Activated gamma-delta T cell treated with Interleukin-2 at 50 U/mL for 16 hours (primary cell): ENCODE measurements around the gene PDZRN4.

Experiments used
- DNase-seq: peaks from one replicate; pipeline ENCODE4 v3.0.0-alpha.2; 2020

Gene PDZRN4

DNA sequence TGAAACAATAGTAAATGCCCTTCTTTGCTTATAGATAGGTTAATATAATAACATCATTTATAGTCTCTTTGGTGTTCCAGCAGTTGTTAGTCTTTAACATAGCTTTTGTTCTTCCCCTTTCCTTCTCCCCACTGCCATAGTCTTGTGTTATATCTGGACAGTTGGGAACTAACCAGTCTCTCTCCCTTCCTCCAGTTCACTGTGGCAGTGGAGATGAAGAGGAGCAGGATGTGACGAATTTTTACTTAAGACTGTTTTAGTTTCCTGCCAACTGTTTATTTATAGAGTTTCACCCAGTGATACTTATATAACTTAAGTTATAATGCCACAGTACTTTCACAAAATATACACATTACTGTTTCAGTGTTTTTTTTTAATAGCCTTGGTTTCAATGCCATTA lies 277.4 kb downstream of the PDZRN4 start:
- DNase-seq = no peak

DNA sequence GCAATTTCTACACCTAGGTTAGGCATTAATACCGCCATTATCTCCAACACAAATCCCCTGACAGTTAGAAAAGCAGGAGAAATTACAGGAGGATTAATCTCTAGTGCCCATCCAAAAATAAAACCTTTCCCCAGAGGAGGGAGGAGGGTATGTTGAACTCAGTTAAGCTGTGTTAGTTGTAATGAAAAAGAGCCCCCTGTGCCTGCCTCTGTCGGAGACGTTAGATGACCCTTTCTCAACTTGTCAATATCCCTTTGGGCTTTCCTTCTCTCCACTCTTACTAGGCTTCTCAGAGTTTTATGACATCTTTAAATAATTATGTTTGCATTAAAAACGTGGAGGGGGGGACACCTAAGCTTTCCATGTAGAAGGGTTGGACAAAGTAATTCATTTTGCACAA lies 278.2 kb downstream of the PDZRN4 start:
- DNase-seq = no peak

- DNase-seq = no peak
These were observed 278.7 kb downstream of the PDZRN4 start for GRCh38 chr12:41466802-41467201.

GRCh38 chr12:41467591-41468325 lies 279.6 kb downstream of the PDZRN4 start:
- DNase-seq = no peak

DNA sequence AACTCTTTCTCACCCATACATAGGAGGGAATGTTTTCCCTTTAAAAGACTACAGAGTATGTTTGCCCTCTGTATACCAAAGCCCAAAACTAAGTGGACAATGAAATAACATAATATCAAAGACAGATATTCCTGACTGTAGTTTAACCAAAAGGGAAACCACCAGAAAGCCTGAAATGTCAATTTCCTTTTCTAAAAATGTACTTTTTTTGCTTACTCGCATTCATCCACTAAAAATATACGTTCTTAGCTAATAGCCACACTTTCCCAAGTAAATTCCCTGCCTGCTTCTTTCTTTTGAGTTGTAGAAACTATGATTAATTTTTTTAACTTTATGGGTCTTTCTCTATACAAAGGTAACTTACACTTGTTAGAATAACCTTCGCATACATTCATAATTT lies 280.2 kb downstream of the PDZRN4 start:
- DNase-seq = no peak

DNA sequence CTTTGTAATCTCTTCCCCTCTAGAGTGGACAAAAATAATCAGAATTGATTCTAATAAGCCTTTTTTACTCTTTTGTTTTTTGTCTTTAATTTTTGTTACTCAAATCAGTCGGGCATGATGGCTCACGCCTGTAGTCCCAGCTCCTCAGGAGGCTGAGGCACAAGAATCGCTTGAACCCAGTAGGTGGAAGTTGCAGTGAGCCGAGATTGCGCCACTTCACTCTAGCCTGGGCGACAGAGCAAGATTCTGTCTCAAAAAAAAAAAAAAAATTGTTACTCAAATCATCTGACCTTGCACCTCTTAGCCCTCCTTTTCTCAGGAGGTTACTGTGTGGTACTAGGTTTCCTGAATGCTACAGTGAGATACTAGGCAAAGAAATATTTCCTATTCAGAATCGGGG lies 280.6 kb downstream of the PDZRN4 start:
- no peak for DNase-seq

DNA sequence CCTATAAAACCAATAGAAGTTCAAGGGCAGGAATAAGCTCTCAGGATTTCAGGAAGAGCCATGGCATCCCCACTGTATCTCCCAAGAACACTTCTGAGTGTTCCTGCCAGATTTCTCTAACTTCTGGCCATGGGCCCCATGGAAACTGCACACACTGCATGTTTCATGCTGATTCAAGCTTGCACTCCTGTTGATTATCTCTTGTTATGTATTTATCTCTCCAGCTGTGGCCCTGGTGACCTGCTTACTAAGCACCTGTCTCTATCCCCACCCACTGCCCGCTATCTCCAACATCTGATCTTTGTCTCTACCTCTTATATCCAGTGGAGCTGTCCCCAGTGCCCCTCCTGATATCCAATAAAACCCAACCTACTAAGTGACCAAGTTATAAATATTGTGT lies 285.3 kb downstream of the PDZRN4 start:
- DNase-seq = no peak

DNA sequence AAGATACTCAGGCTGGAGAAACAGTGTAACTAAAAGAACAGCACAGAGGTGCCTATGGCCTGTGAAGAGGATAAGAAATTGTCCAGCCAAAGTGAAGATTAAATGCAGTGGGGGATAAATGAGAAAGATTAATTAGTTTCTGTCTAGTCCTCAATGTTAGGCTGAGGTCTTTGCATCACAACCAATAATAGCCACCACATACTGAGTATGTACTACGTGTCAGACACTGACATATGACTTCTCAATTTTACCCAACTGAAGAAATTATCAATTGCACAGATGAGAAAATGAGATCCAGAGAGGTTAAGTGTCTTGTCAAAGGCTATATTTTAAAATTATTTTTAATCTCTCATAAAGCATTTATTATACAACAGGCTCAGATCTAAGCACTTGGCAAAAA lies 285.9 kb downstream of the PDZRN4 start:
- DNase-seq = no peak

GRCh38 chr12:41476499-41477439 lies 288.6 kb downstream of the PDZRN4 start:
- DNase-seq = no peak

DNA sequence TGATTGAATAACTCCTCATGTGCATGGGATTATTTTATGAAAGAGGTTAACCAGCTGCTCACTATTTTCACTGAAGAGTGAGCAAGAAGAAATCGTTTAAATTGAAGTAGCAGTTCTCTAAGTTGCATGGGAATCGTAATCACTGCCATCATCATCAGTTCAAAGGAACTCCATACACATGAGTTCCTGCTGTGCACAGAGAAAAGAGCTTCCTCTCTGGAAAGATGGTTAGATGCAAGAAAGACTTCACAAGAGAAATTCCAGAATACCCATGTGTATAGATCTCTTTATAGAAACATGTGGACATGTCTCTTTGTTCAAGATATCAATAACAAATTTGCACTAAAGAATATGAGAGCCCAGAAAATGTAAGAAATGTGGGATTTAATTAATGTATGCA lies 291.3 kb downstream of the PDZRN4 start:
- no peak for DNase-seq

DNA sequence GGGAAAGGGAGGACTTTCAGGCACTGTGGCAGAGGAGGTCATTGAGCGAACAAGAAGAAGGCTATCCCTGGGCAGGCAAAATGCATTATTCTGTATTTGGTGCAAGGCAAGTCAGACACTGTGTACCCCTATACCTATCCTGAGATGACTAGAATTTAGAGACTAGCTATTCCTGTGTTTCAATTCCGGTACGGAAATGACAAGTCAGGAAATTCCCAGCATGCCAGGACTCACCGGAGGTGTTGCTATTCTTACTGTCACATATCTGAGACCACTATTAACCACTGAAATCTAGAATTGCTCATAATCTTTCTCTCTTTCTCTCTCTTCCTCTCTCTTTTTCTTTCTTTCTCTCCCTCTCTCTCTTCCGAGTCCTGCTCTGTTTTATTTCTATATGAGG lies 297.1 kb downstream of the PDZRN4 start:
- no peak for DNase-seq

GRCh38 chr12:41486718-41487117 lies 298.6 kb downstream of the PDZRN4 start:
- DNase-seq = no peak

DNA sequence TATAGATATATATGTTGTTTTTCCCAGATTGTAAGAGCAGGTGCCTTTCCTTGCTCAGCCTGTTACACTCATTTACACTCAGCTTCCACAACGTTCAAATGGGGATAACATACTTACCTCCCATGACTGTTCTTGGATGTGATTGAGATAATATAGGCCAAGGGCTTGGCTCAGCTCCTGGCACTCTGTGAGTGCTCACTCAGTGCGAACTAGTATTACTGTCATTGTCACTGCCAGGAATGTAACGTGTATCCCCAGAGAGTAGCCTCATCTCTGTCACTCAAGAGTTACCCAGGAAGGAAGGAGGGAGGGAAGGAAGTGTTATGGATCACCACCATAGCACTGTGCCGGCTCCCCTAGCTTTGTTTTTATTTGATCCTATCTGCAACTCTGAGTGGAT lies 307.9 kb downstream of the PDZRN4 start:
- no peak for DNase-seq

DNA sequence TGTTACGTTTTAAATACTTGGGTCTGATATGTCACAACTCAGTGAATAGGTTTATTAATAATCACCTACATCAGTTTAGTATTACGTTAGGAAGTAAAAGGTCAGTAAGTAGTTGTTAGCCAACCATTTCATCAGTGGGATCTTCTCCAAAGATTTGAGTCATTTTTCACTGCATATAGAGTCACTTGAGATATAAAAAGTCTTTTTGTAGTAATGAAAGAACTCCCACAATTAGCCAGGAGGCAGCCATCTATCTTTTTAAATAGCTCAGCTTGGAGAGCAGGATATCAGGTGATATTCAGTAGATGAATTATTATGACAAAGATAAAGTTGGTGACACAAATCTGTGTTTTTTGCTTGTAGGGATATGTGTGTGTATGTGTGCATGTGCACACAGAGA lies 309.3 kb downstream of the PDZRN4 start:
- no peak for DNase-seq

- DNase-seq = no peak
These were observed 316.9 kb downstream of the PDZRN4 start for GRCh38 chr12:41504976-41505375.

DNA sequence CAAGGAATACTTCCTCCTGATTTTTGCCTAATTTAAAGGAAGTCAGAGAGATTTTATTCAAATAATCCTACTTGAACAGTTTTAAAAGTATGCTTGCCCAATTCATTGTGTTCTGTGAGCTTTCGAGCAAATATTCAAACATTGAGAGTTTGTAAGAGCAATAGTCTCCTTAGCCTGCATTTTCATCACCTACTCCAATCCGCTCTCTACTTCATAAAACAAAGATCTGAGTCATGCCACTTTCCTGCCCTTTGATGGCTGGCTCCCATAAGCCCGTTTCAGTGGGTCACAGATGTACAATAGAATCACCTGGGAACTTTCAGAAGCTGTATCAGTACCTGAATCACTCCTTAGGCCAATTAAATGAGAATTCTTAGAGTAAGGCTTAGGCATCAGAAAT lies 319.2 kb downstream of the PDZRN4 start:
- no peak for DNase-seq

GRCh38 chr12:41509271-41510055 lies 321.3 kb downstream of the PDZRN4 start:
- no peak for DNase-seq

DNA sequence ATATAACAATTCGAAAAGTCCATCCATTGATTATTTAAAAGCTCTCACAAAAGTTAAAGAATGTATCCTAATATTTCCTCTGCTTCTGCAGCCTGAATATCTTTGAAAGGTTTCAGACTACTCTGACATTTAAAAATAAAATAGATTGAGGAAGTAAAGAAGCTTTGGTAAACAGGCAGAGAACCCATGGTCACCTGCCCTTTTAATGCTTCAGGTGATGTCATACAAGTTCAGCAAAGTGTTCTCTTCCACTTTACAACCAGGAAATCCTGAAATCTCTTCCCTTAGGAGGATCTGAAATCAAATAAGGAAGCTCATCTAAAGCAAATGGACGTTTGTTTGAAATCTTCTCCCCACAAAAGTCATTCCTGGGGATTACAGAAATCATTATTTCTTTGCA lies 322.4 kb downstream of the PDZRN4 start:
- no peak for DNase-seq

DNA sequence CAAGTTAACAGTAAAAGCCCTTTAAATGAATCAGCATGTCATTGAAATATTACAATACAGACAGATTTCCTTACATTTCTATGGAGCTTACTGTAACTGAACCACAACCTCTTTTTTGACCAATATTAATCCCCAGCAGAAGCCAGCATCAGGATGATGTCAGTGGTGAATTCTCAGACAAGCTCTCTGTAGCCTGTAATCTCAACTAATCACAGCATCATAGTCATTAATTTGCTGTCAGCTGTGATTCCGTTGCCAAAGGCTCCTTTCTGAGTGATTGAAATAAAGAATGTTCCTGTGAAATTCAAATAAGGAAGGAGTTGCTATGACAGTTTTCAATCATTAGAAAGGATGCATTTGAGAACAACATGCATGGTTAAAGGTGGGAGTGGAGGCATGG lies 323.1 kb downstream of the PDZRN4 start:
- DNase-seq = no peak

DNA sequence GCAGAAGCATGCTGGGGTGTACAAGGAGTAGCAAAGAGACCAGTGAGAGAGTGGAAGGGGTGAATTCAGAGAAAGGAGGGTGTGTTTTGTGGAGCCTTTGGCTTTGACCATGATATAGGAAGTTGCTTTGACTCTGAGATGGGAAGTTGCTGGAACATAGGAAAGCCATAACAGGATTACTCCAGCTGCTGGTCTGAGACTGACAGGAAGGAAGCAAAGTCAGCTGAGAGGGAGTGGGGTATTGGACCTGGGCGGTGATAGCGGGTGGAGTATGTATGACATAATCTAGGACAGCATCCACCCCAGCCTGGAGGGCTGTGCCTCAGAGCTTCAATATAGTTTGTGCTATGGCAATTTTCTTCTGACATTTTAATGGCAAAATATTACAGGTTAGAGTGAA lies 324.4 kb downstream of the PDZRN4 start:
- no peak for DNase-seq

DNA sequence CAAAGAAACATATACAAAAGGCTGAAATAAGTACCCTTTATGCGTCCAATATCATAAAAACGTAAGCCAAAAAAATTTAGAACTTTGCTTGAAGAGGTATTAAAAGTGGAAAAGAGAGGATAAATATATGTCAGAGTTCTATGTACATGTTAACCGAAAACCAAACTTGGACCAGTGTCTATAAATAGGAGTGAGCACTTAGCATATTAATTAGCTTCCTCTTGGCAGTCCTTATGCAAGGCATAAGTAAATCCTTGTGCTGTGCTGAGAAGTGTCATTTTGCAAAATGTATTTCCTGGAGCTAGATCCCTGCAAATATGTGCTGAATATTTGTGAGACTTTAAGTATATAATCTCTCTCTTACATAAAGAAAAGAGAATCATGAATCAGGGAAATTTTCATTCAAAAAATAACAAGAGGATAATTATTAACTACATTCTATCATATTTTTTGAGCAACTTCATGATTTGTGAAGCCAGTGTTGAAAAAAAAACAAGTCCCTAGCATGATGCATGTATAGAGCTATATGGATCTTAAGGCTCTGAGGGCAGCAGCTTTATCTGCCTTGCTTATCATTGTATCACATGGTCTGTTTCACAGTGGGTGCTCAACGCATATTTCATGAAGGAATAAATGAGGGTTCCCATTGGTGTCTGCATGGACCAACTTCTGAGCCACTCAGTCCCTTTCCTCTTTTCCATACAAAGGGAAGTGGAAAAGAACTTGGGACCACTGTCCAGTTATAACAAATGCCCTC lies 326.1 kb downstream of the PDZRN4 start:
- no peak for DNase-seq

DNA sequence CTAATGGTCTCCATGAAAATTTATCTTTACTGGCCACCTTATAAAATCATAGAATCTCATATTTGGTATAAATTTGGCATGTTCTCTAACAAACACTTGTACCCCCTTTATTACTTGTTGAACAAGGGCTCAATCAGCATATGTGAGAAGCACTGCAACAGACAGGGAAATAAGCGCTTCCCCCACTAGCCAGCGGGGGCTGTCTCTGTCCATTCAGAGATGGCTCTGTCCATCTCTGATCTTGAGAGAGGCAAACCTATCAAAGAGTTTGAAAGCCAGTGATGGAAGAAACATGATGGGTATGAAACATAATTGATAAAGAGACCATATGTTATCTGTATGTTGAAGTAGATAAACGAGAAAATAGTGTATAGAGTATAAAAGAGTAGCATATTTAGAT lies 326.8 kb downstream of the PDZRN4 start:
- DNase-seq = no peak

- DNase-seq = no peak
These were observed 327.8 kb downstream of the PDZRN4 start for GRCh38 chr12:41515953-41516352.
